ENCODE results near the gene ZNF283. TPM values are rescaled to one million over a fixed set of nuclear protein-coding genes. Genes with fewer than 3 reads are reported as not detected.

Gene ZNF283
- total RNA-seq, 1 experiment from 2014 or later, result 12.0 TPM

- ChIA-PET CTCF (no interaction called here), POLR2A (no interaction called here)
- no peak overlapping the region for H3K4me3 ChIP-seq (ENCODE audit: low read depth, low read length)
- no peaks in the 10 kb centered on the region for H3K4me1 Mint-ChIP-seq (ENCODE audit: low read depth, unreplicated experiment)
- no peak overlapping the region for H3K27ac Mint-ChIP-seq (ENCODE audit: unreplicated experiment)
- peaks cover 67% of the 10 kb centered on the region for H3K9me3 ChIP-seq
- no peak for TF ChIP-seq CTCF (IDR thresholded peaks at IDR 0.05; ENCODE audit: insufficient read depth in 1 of 2, low read depth in 1 of 2, low read length in 1 of 2, severe bottlenecking in 1 of 2, unreplicated experiment in 1 of 2)
- H3K36me3 ChIP-seq (ENCODE audit: control insufficient read depth, insufficient read depth, low read length), result no peaks in the 10 kb centered on the region
- intact Hi-C loops (cut with micrococcal nuclease; ENCODE audit: unreplicated experiment), result no loop called here
- H3K9me3 Mint-ChIP-seq (ENCODE audit: unreplicated experiment), result peaks cover 45% of the 10 kb centered on the region
- H3K27me3 Mint-ChIP-seq (ENCODE audit: insufficient read depth, unreplicated experiment), result no peaks in the 10 kb centered on the region
- BruUV-seq (replicated peaks), result no TSS peak
- H3K27me3 ChIP-seq (replicated peaks; ENCODE audit: control insufficient read depth, insufficient read depth, low read length), result no peaks in the 10 kb centered on the region
- no peak overlapping the region for H3K4me3 Mint-ChIP-seq (ENCODE audit: unreplicated experiment)
- H3K4me1 ChIP-seq, result no peaks in the 10 kb centered on the region
- peaks cover 5% of the 10 kb centered on the region for H3K36me3 Mint-ChIP-seq (ENCODE audit: insufficient read depth, unreplicated experiment)
- DNase-seq, result no peak
These were observed 45.6 kb downstream of the ZNF283 start for GRCh38 chr19:43872547-43873336.

- no peak overlapping the region for H3K4me3 Mint-ChIP-seq (ENCODE audit: unreplicated experiment)
- no peaks in the 10 kb centered on the region for H3K4me1 ChIP-seq
- no peak for DNase-seq
- no peak overlapping the region for H3K27ac Mint-ChIP-seq (ENCODE audit: unreplicated experiment)
- H3K4me3 ChIP-seq (ENCODE audit: low read depth, low read length), result no peak overlapping the region
- no peaks in the 10 kb centered on the region for H3K4me1 Mint-ChIP-seq (ENCODE audit: low read depth, unreplicated experiment)
- POLR2A ChIA-PET, result no interaction called here
- peaks cover 34% of the 10 kb centered on the region for H3K9me3 ChIP-seq
- H3K27me3 Mint-ChIP-seq (ENCODE audit: insufficient read depth, unreplicated experiment), result peaks cover 2% of the 10 kb centered on the region
- CTCF ChIA-PET, result no interaction called here
- BruUV-seq (replicated peaks), result no TSS peak
- peaks cover 72% of the 10 kb centered on the region for H3K9me3 Mint-ChIP-seq (ENCODE audit: unreplicated experiment)
- H3K27me3 ChIP-seq (replicated peaks; ENCODE audit: control insufficient read depth, insufficient read depth, low read length), result no peaks in the 10 kb centered on the region
- H3K36me3 ChIP-seq (ENCODE audit: control insufficient read depth, insufficient read depth, low read length), result no peaks in the 10 kb centered on the region
- H3K36me3 Mint-ChIP-seq (ENCODE audit: insufficient read depth, unreplicated experiment), result no peaks in the 10 kb centered on the region
- intact Hi-C loops (cut with micrococcal nuclease; ENCODE audit: unreplicated experiment), result no loop called here
- no peak for TF ChIP-seq CTCF (IDR thresholded peaks at IDR 0.05; ENCODE audit: insufficient read depth in 1 of 2, low read depth in 1 of 2, low read length in 1 of 2, severe bottlenecking in 1 of 2, unreplicated experiment in 1 of 2)
These were observed 53.4 kb downstream of the ZNF283 start for GRCh38 chr19:43880483-43880882.

- Mint-ChIP-seq H3K9me3 (ENCODE audit: unreplicated experiment) (peaks cover 72% of the 10 kb centered on the region), H3K4me3 (ENCODE audit: unreplicated experiment) (no peak within 1 kb of the TSS), H3K36me3 (ENCODE audit: insufficient read depth, unreplicated experiment) (no peaks in the 10 kb centered on the region), H3K4me1 (ENCODE audit: low read depth, unreplicated experiment) (no peaks in the 10 kb centered on the region), H3K27me3 (ENCODE audit: insufficient read depth, unreplicated experiment) (peaks cover 2% of the 10 kb centered on the region), H3K27ac (ENCODE audit: unreplicated experiment) (no peak within 1 kb of the TSS)
- Histone ChIP-seq H3K4me1 (no peaks in the 10 kb centered on the region), H3K27me3 (replicated peaks; ENCODE audit: control insufficient read depth, insufficient read depth, low read length) (no peaks in the 10 kb centered on the region), H3K36me3 (ENCODE audit: control insufficient read depth, insufficient read depth, low read length) (no peaks in the 10 kb centered on the region), H3K9me3 (peaks cover 28% of the 10 kb centered on the region), H3K4me3 (ENCODE audit: low read depth, low read length) (no peak within 1 kb of the TSS)
- BruUV-seq (replicated peaks), result no TSS peak
- intact Hi-C loops (cut with micrococcal nuclease; ENCODE audit: unreplicated experiment), result no loop called here
- POLR2A ChIA-PET, result no interaction called here
- CTCF ChIA-PET, result no interaction called here
- no peak for TF ChIP-seq CTCF (IDR thresholded peaks at IDR 0.05; ENCODE audit: insufficient read depth in 1 of 2, low read depth in 1 of 2, low read length in 1 of 2, severe bottlenecking in 1 of 2, unreplicated experiment in 1 of 2)
- DNase-seq, result no peak
These were observed 56.7 kb downstream of the ZNF283 start, which contains the start of gene ZNF404 for GRCh38 chr19:43883864-43884263. Gene ZNF404, minus strand, starts transcription at chr19:43883964.
